Measurements from ENCODE around the gene GPHA2.

GPHA2 gene

DNA sequence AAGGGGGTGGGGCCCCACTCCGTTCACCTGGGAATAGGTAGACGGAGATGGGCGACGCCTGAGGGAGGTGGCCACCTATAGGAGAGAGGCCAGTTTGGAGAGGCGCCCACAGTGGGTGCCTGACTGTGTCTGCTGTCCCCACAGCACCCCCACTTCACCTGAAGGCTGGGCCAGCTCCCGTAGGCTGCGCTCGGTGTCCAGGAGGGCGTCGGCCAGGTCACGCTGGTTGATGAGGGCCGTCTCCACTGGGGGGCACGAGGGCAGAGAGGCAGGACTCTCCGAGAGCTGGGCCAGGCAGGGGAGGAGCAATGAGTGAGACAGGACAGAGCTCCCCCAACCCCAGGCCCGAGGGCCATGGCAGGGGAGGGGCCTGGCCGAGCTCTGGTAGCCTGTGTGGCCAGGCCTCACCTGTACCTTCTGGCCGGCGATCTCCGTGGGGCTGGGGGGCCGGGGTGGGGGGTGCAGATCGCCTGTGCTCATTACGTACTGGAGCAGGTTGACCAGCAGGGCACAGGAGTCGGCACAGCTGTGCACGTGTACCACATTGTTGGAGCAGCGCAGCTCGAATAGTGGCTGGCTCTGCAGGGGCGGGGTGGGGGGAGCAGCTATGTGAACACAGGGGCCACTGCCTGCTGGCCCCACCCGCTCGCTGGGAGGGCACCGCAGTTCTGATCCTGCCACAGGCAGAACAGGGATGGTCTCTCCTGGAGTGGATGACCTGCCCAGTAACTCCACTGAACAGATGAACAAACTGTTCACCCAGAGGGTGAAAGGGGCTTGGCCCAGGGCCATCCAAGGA is 33.4 kb downstream of the GPHA2 start:
- H3K9ac ChIP-seq (ENCODE audit: low read length), result no peak overlapping the region
- no peaks in the 10 kb centered on the region for H3K36me3 ChIP-seq (ENCODE audit: low read length)
- no peak overlapping the region for H3K27ac ChIP-seq (ENCODE audit: low read depth, low read length)
- TF ChIP-seq CTCF (IDR thresholded peaks at IDR 0.05; ENCODE audit: insufficient read depth, low read length, poor library complexity, severe bottlenecking) (no peak), EZH2phosphoT487 (conservative IDR thresholded peaks at IDR 0.05; ENCODE audit: low read length) (no peak)
- no peaks in the 10 kb centered on the region for H3K27me3 ChIP-seq (ENCODE audit: low read length)
- H3K9me2 ChIP-seq (replicated peaks; ENCODE audit: insufficient read depth, low read length), result no peaks in the 10 kb centered on the region
- no peaks in the 10 kb centered on the region for H3K79me2 ChIP-seq (ENCODE audit: insufficient read depth, low read length)
- H4K20me1 ChIP-seq (ENCODE audit: low read depth, low read length), result no peaks in the 10 kb centered on the region
- H3K9me3 ChIP-seq (ENCODE audit: insufficient read depth, low read length), result no peaks in the 10 kb centered on the region
- H3K4me2 ChIP-seq (ENCODE audit: low read depth, low read length, poor library complexity, severe bottlenecking), result no peak overlapping the region
- no peak overlapping the region for H2AFZ ChIP-seq (ENCODE audit: low read depth, low read length, severe bottlenecking)
- H3K4me3 ChIP-seq (ENCODE audit: insufficient read depth, low read length, poor library complexity, severe bottlenecking), result no peak overlapping the region
- no peaks in the 10 kb centered on the region for H3F3A ChIP-seq (ENCODE audit: insufficient read depth)

DNA sequence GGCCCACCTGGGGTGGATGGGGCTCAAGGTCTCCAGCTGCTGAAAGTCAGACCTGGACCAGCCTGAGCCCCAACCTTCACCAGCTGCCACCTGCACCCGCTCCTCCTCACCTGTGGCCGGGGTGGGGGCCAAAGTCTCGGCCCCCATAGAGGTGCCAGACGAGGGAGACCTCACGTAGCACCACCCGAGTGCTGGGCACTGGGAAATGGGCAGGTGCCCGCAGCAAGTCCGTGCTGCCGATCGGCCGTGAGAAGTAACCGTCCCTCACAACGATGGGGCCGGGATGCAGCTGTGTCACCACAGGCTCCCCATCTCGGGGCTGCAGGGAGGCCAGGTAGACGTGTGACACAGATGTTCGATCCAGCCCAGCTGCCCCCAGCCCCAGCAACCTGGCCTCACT is 34.9 kb downstream of the GPHA2 start:
- Histone ChIP-seq H3K36me3 (ENCODE audit: low read length) (no peaks in the 10 kb centered on the region), H3K27ac (ENCODE audit: low read depth, low read length) (no peak overlapping the region), H2AFZ (ENCODE audit: low read depth, low read length, severe bottlenecking) (no peak overlapping the region), H3K4me2 (ENCODE audit: low read depth, low read length, poor library complexity, severe bottlenecking) (no peak overlapping the region), H3F3A (ENCODE audit: insufficient read depth) (no peaks in the 10 kb centered on the region), H3K79me2 (ENCODE audit: insufficient read depth, low read length) (no peaks in the 10 kb centered on the region), H3K4me3 (ENCODE audit: insufficient read depth, low read length, poor library complexity, severe bottlenecking) (no peak overlapping the region), H3K27me3 (ENCODE audit: low read length) (no peaks in the 10 kb centered on the region), H3K9me2 (replicated peaks; ENCODE audit: insufficient read depth, low read length) (no peaks in the 10 kb centered on the region), H4K20me1 (ENCODE audit: low read depth, low read length) (no peaks in the 10 kb centered on the region), H3K9me3 (ENCODE audit: insufficient read depth, low read length) (no peaks in the 10 kb centered on the region), H3K9ac (ENCODE audit: low read length) (no peak overlapping the region)
- no peak for TF ChIP-seq EZH2phosphoT487 (conservative IDR thresholded peaks at IDR 0.05; ENCODE audit: low read length)

DNA sequence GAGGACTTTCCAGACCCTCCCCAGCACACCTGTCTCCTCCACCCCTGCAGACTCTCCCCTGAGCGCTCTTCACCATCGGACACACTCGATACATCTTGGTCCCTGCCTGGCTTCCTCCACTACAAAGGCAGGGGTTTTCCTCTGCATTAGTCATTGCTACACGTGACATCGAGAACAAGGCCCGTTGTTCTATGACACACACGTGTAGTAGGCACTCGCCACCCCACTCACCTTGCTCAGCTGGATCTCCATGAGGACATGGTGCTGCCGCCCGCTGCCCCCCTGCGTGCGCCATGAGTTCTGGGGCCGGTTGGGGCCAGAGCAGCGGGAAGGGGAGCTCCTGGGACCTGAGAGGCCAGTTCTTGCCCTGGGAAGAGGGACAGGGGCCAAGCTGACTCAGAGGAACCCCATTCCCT is 35.4 kb downstream of the GPHA2 start:
- no peak overlapping the region for H3K4me3 ChIP-seq (ENCODE audit: insufficient read depth, low read length, poor library complexity, severe bottlenecking)
- no peaks in the 10 kb centered on the region for H3K27me3 ChIP-seq (ENCODE audit: low read length)
- no peak overlapping the region for H2AFZ ChIP-seq (ENCODE audit: low read depth, low read length, severe bottlenecking)
- no peak overlapping the region for H3K9ac ChIP-seq (ENCODE audit: low read length)
- TF ChIP-seq EZH2phosphoT487 (conservative IDR thresholded peaks at IDR 0.05; ENCODE audit: low read length), result no peak
- no peak for TF ChIP-seq CTCF (IDR thresholded peaks at IDR 0.05; ENCODE audit: insufficient read depth, low read length, poor library complexity, severe bottlenecking)
- no peak overlapping the region for H3K4me2 ChIP-seq (ENCODE audit: low read depth, low read length, poor library complexity, severe bottlenecking)
- no peaks in the 10 kb centered on the region for H3F3A ChIP-seq (ENCODE audit: insufficient read depth)
- H3K9me3 ChIP-seq (ENCODE audit: insufficient read depth, low read length), result no peaks in the 10 kb centered on the region
- H4K20me1 ChIP-seq (ENCODE audit: low read depth, low read length), result no peaks in the 10 kb centered on the region
- no peaks in the 10 kb centered on the region for H3K9me2 ChIP-seq (replicated peaks; ENCODE audit: insufficient read depth, low read length)
- H3K36me3 ChIP-seq (ENCODE audit: low read length), result no peaks in the 10 kb centered on the region
- no peaks in the 10 kb centered on the region for H3K79me2 ChIP-seq (ENCODE audit: insufficient read depth, low read length)
- H3K27ac ChIP-seq (ENCODE audit: low read depth, low read length), result no peak overlapping the region

DNA sequence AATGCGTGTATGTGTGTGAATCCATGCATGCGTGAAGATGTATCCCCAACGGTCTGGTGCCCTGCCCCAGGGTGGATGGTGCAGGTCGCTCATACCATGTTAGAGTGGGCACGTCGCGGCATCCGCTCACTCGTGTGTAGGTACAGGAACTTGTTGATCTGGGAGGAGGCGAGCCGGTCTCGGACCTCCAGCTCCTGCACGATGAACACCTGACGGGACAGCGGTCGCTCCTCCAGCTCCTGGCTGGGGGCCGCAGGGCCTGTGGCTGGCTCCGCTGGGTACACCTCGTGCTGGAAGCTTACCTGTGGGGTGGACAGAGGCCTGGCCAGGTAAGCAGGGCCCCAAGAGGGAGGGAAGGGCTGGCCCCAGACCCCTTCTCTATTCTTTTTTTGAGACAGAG is 37.2 kb downstream of the GPHA2 start:
- H3K36me3 ChIP-seq (ENCODE audit: low read length), result no peaks in the 10 kb centered on the region
- no peak overlapping the region for H2AFZ ChIP-seq (ENCODE audit: low read depth, low read length, severe bottlenecking)
- no peaks in the 10 kb centered on the region for H3K9me2 ChIP-seq (replicated peaks; ENCODE audit: insufficient read depth, low read length)
- no peaks in the 10 kb centered on the region for H4K20me1 ChIP-seq (ENCODE audit: low read depth, low read length)
- H3K4me3 ChIP-seq (ENCODE audit: insufficient read depth, low read length, poor library complexity, severe bottlenecking), result no peak overlapping the region
- no peaks in the 10 kb centered on the region for H3K9me3 ChIP-seq (ENCODE audit: insufficient read depth, low read length)
- no peaks in the 10 kb centered on the region for H3K27me3 ChIP-seq (ENCODE audit: low read length)
- no peaks in the 10 kb centered on the region for H3F3A ChIP-seq (ENCODE audit: insufficient read depth)
- no peak for TF ChIP-seq CTCF (IDR thresholded peaks at IDR 0.05; ENCODE audit: insufficient read depth, low read length, poor library complexity, severe bottlenecking)
- TF ChIP-seq EZH2phosphoT487 (conservative IDR thresholded peaks at IDR 0.05; ENCODE audit: low read length), result no peak
- H3K79me2 ChIP-seq (ENCODE audit: insufficient read depth, low read length), result no peaks in the 10 kb centered on the region
- H3K4me2 ChIP-seq (ENCODE audit: low read depth, low read length, poor library complexity, severe bottlenecking), result no peak overlapping the region
- H3K27ac ChIP-seq (ENCODE audit: low read depth, low read length), result no peak overlapping the region
- H3K9ac ChIP-seq (ENCODE audit: low read length), result no peak overlapping the region

Data from SU-DHL-6 (cell line).